Mesodermal cell (in vitro differentiated cells): ENCODE measurements around the gene SNTG2.
A peak's percentile ranks its signal among the peaks of the same experiment; 100 is the strongest.

Experiments
- H3K27ac ChIP-seq: 2 replicates; pipeline ENCODE4 v1.7.0; 2013; ENCODE audit warnings: mild to moderate bottlenecking, low read depth, low read length, moderate library complexity; ENCODE audit not compliant: severe bottlenecking
- H3K36me3 ChIP-seq: 2 replicates; pipeline ENCODE4 v1.7.1; 2013; ENCODE audit warnings: mild to moderate bottlenecking, low read length, moderate library complexity; ENCODE audit not compliant: control insufficient read depth, insufficient read depth
- H3K4me1 ChIP-seq: one replicate; pipeline ENCODE4 v1.7.1; 2013; ENCODE audit warnings: mild to moderate bottlenecking, low read length; ENCODE audit not compliant: insufficient read depth, control insufficient read depth, poor library complexity, severe bottlenecking
- H3K4me3 ChIP-seq: 2 replicates; pipeline ENCODE4 v1.7.0; 2013; ENCODE audit warnings: low read length, control low read depth, mild to moderate bottlenecking; ENCODE audit not compliant: insufficient read depth, poor library complexity, severe bottlenecking; ENCODE audit errors: extremely low read depth
- H3K9me3 ChIP-seq: 2 replicates; pipeline ENCODE4 v1.7.1; 2013; ENCODE audit warnings: mild to moderate bottlenecking, low read length, moderate library complexity; ENCODE audit not compliant: control insufficient read depth
- WGBS, 2 experiments: methylation state at CpG; one replicate each; pipeline ENCODE4 v1.1.5; 2013; ENCODE audit warnings: missing lambda C conversion rate in 2 of 2; ENCODE audit not compliant: insufficient coverage in 2 of 2; 5-methylcytosine and 5-hydroxymethylcytosine counted together

SNTG2 gene

GRCh38 chr2:1162246-1162645, 211.6 kb downstream of the SNTG2 start:
- H3K9me3 ChIP-seq = peaks cover 11% of the 10 kb centered on the region
- 98 to 100% methylated on average over 4 of the region's 8 CpGs for WGBS, 2 experiments
- H3K4me1 ChIP-seq = no peaks in the 10 kb centered on the region
- H3K36me3 ChIP-seq = no peaks in the 10 kb centered on the region
- H3K27ac ChIP-seq = peak overlapping the region; percentile 29
- no peak overlapping the region for H3K4me3 ChIP-seq

- H3K36me3 ChIP-seq = no peaks in the 10 kb centered on the region
- WGBS, 2 experiments = 90 to 91% methylated on average over 11 to 12 of the region's 12 CpGs
- H3K27ac ChIP-seq = peak overlapping the region; percentile 29
- H3K4me3 ChIP-seq = no peak overlapping the region
- H3K9me3 ChIP-seq = peaks cover 11% of the 10 kb centered on the region
- no peaks in the 10 kb centered on the region for H3K4me1 ChIP-seq
Observed at GRCh38 chr2:1162768-1163584, 212.3 kb downstream of the SNTG2 start.

- Histone ChIP-seq H3K4me3 (no peak overlapping the region), H3K36me3 (no peaks in the 10 kb centered on the region), H3K9me3 (peaks cover 11% of the 10 kb centered on the region), H3K4me1 (peaks cover 17% of the 10 kb centered on the region), H3K27ac (no peak overlapping the region)
- WGBS, 2 experiments = 94 to 95% methylated on average over 13 to 14 of the region's 14 CpGs
Observed at GRCh38 chr2:1166976-1167375, 216.3 kb downstream of the SNTG2 start.

DNA sequence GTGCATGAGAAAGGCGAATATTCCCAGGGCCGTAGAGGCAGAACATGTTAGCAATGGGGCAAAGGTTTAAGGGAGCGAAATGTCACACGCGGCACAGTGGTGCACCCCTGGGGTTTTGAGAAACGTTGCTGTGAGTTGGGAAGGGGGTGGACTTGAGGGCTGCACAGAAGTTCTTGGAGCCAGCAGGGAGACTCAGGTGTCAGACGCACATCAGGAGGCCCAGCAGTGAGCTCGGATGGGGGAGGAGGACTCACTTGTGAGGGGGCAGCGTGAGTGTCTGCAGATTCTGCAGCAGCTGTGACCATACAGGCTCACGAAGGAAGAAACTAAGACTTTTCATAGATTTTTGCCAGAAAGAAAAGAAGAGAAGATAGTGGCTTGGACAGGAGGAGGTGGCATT, 218.2 kb downstream of the SNTG2 start:
- no peak overlapping the region for H3K27ac ChIP-seq
- peaks cover 17% of the 10 kb centered on the region for H3K4me1 ChIP-seq
- no peak overlapping the region for H3K4me3 ChIP-seq
- H3K9me3 ChIP-seq = peaks cover 11% of the 10 kb centered on the region
- no peaks in the 10 kb centered on the region for H3K36me3 ChIP-seq
- 75 to 78% methylated on average over 8 to 9 of the region's 10 CpGs for WGBS, 2 experiments

DNA sequence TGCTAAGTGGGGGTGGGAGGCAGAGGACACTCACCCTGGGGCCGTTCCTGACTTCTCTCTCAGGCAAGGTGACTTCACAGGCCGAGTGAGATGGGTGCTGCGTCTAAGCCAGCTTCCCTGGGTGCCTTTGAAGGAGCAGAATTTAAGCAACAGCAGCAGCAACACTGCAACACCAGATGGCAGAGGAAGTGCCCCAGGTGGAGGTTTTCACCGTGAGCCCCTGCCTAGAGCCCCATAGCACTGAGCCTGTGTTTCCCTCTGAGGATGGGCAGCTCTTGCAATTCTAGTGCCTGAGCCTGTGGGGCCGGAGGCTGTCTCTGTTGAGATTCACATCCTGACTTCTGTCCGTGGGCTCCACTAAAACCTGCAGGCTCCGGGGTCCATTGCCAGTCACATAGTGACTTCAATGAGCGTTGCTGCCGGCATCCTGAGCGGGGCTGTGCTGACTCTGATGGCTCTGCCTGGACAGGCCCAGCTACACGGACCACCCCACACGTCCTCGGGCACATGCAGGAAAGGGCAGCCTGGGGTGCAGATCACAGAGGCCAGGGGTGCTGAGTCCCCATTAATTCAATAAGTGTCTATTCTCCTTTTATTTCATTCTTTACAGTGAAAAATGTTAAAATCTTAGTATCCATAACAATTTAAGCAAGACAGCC, 218.8 kb downstream of the SNTG2 start:
- H3K4me3 ChIP-seq = no peak overlapping the region
- no peaks in the 10 kb centered on the region for H3K36me3 ChIP-seq
- H3K4me1 ChIP-seq = peaks cover 17% of the 10 kb centered on the region
- peaks cover 11% of the 10 kb centered on the region for H3K9me3 ChIP-seq
- no peak overlapping the region for H3K27ac ChIP-seq
- WGBS, 2 experiments = 76 to 86% methylated on average over 9 to 13 of the region's 13 CpGs

- Histone ChIP-seq H3K36me3 (no peaks in the 10 kb centered on the region), H3K9me3 (peaks cover 11% of the 10 kb centered on the region), H3K4me1 (peaks cover 17% of the 10 kb centered on the region), H3K27ac (no peak overlapping the region), H3K4me3 (no peak overlapping the region)
- WGBS, 2 experiments = 93 to 97% methylated on average over 14 to 15 of the region's 15 CpGs
Observed at GRCh38 chr2:1170241-1170640, 219.6 kb downstream of the SNTG2 start.

GRCh38 chr2:1170711-1171110, 220.1 kb downstream of the SNTG2 start:
- 84 to 100% methylated on average over 4 of the region's 5 CpGs for WGBS, 2 experiments

DNA sequence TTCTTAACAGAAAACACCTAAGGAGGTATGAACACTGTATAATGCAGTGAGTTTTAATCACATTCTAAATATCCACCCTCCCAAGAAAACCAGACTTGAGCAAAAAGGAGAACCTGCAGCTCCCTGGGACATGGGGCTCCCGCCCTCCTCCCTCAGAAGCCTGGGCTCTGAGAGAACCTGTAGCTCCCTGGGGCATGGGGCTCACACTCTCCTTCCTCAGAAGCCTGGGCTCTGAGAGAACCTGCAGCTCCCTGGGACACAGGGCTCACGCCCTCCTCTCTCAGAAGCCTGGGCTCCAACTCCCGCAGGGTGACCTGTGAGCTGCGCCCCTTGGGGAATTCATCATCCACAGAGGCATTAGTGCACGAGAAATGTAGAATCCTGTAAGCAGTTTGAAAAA, 222.9 kb downstream of the SNTG2 start:
- no peak overlapping the region for H3K4me3 ChIP-seq
- 80 to 91% methylated on average over 1 of the region's 5 CpGs for WGBS, 2 experiments

More at GRCh38 chr2:1170711-1171110, 220.1 kb downstream of the SNTG2 start:
- Histone ChIP-seq H3K4me1 (peaks cover 17% of the 10 kb centered on the region), H3K4me3 (no peak overlapping the region), H3K36me3 (no peaks in the 10 kb centered on the region), H3K27ac (no peak overlapping the region), H3K9me3 (peaks cover 11% of the 10 kb centered on the region)

DNA sequence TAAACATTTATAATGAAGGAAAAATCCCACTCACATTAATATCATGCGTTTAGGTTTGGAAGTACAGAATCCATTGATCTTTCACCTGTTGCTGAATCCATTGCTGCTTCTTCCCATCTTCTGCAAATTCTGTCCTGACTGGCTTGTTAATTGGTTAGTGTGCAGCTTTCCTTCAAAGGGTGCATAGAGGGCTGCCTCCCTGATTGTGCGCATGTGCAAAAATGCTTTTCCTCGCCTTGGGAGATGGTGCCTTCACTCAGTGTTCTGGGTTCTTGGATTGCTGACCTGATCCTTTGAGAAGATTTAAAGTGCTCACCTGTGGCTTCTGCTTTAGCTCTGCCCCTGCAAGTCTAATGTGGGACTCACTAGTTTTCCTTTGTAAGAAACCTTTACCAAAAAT, 231.2 kb downstream of the SNTG2 start:
- 94 to 100% methylated on average over 1 to 3 of the region's 3 CpGs for WGBS, 2 experiments
- no peak overlapping the region for H3K4me3 ChIP-seq
- peaks cover 7% of the 10 kb centered on the region for H3K9me3 ChIP-seq
- H3K4me1 ChIP-seq = no peaks in the 10 kb centered on the region
- no peaks in the 10 kb centered on the region for H3K36me3 ChIP-seq
- no peak overlapping the region for H3K27ac ChIP-seq

More for the DNA sequence above, 222.9 kb downstream of the SNTG2 start:
- H3K4me1 ChIP-seq = peaks cover 17% of the 10 kb centered on the region
- H3K36me3 ChIP-seq = no peaks in the 10 kb centered on the region
- peaks cover 11% of the 10 kb centered on the region for H3K9me3 ChIP-seq
- H3K27ac ChIP-seq = no peak overlapping the region

GRCh38 chr2:1183300-1183699, 232.7 kb downstream of the SNTG2 start:
- peaks cover 7% of the 10 kb centered on the region for H3K9me3 ChIP-seq
- no CpG with 5 or more reads among the region's 3 CpGs for WGBS, 2 experiments
- no peaks in the 10 kb centered on the region for H3K4me1 ChIP-seq
- H3K27ac ChIP-seq = no peak overlapping the region
- no peak overlapping the region for H3K4me3 ChIP-seq
- no peaks in the 10 kb centered on the region for H3K36me3 ChIP-seq

- Histone ChIP-seq H3K27ac (no peak overlapping the region), H3K4me3 (no peak overlapping the region), H3K4me1 (no peaks in the 10 kb centered on the region), H3K36me3 (no peaks in the 10 kb centered on the region), H3K9me3 (peaks cover 7% of the 10 kb centered on the region)
- WGBS, 2 experiments = 100% methylated on average over 1 of the region's 2 CpGs; no CpG with 5 or more reads in 1 of the 2 experiments
Observed at GRCh38 chr2:1186421-1186820, 235.8 kb downstream of the SNTG2 start.
